ENCODE data around the gene ELMOD1.

DNA sequence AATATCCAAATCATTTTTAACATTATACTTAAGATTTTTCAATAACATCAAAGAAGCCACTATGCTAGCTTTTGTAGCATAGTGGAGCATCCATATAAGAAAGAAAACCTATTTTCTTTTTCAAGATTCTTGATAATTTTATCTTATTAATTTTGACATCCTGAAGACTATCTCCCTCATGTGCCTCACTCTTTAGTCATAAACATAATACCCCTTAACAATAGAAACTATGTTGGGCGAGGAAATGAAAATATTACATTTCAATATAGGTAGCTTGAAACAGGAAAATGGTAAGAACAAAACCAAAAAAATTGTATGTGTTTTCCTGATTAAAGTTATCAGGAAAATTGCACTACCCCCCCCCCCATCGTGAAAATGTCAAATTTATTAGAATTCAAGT is 40.1 kb downstream of the ELMOD1 start:
- no peak for TF ChIP-seq POLR2A (IDR thresholded peaks at IDR 0.05; ENCODE audit: low read depth, low read length)
- TF ChIP-seq SPI1 (IDR thresholded peaks at IDR 0.05; ENCODE audit: low read depth, low read length): no peak
- TF ChIP-seq POLR2AphosphoS5 (IDR thresholded peaks at IDR 0.05; ENCODE audit: low read depth, low read length): no peak
- TF ChIP-seq TAF1 (IDR thresholded peaks at IDR 0.05; ENCODE audit: low read depth, low read length): no peak
